GM12878 (cell line): ENCODE results near the gene PSAPL1. TPM values are rescaled to one million over a fixed set of nuclear protein-coding genes. Genes with fewer than 3 reads are reported as not detected.

Source experiments
- ATAC-seq: fragments of 200-7000 bp; cut with Tn5 transposase; 3 replicates; pipeline ENCODE4 v1.9.1; 2020; ENCODE audit warnings: mild to moderate bottlenecking, moderate library complexity
- BruUV-seq: library from RNA; stranded (reverse); fragments of 400-500 nt; replicated peaks from 2 replicates; lab custom pipeline; 2021; lab: Mats Ljungman, UMichigan
- CTCF ChIA-PET: fragments of 300-600 bp; sonication (Branson Sonifier 250); formaldehyde crosslinking; extraction: SDS; loops from one replicate; lab custom pipeline; 2021; ENCODE audit warnings: inconsistent platforms; lab: Yijun Ruan, JAX
- POLR2A ChIA-PET: fragments of 350-600 bp; formaldehyde crosslinking; extraction: SDS; loops from one replicate; lab custom pipeline; 2021; ENCODE audit warnings: inconsistent platforms; lab: Charles Lee
- RAD21 ChIA-PET: fragments of 300-600 bp; sonication (Branson Sonifier 250); formaldehyde crosslinking; loops from one replicate; lab custom pipeline; 2023; ENCODE audit warnings: antibody characterized with exemption; ENCODE audit not compliant: unreplicated experiment; lab: Charles Lee
- SMC1A ChIA-PET: fragments of 300-600 bp; sonication (Branson Sonifier 250); formaldehyde crosslinking; loops from one replicate; lab custom pipeline; 2023; ENCODE audit not compliant: unreplicated experiment, uncharacterized antibody; lab: Charles Lee
- DNase-seq: peaks from one replicate; pipeline ENCODE4 v3.0.0-alpha.2; 2011; ENCODE audit warnings: low read depth, low spot score
- FAIRE-seq: peaks from 3 replicates; lab custom pipeline; 2011; peaks lifted over from hg19 to GRCh38; lab: Jason Lieb, UNC
- H2AFZ ChIP-seq: 2 replicates; pipeline ENCODE4 v1.6.0; 2011; ENCODE audit warnings: low read depth, low read length, control low read depth; ENCODE audit not compliant: control insufficient read depth
- H3K27ac ChIP-seq: 2 replicates; pipeline ENCODE4 v1.5.1; 2011; ENCODE audit warnings: control low read depth; ENCODE audit not compliant: control insufficient read depth, insufficient read depth
- H3K27me3 ChIP-seq, 2 experiments: replicated peaks in 1 of 2; 2 replicates each; pipeline versions ENCODE4 v1.6.0 to v1.6.1; 2011; ENCODE audit warnings: low read length in 1 of 2; ENCODE audit not compliant: control insufficient read depth in 2 of 2, insufficient read depth in 2 of 2
- H3K36me3 ChIP-seq, 2 experiments: 2 replicates each; pipeline ENCODE4 v1.5.1; 2011; ENCODE audit warnings: low read length in 1 of 2; ENCODE audit not compliant: control insufficient read depth in 2 of 2, insufficient read depth in 2 of 2
- H3K4me1 ChIP-seq: 2 replicates; pipeline ENCODE4 v1.6.1; 2011; ENCODE audit warnings: mild to moderate bottlenecking, low read length, moderate library complexity, mixed read lengths; ENCODE audit not compliant: control insufficient read depth, insufficient read depth
- H3K4me2 ChIP-seq: 2 replicates; pipeline ENCODE4 v1.6.0; 2011; ENCODE audit warnings: control low read depth; ENCODE audit not compliant: control insufficient read depth, insufficient read depth
- H3K4me3 ChIP-seq: fragments of 200-600 bp; sonication (generic); 2 replicates; pipeline ENCODE4 v1.5.1; 2016
- H3K79me2 ChIP-seq: 2 replicates; pipeline ENCODE4 v1.6.0; 2011; ENCODE audit warnings: low read length; ENCODE audit not compliant: control insufficient read depth, insufficient read depth
- H3K9ac ChIP-seq: 2 replicates; pipeline ENCODE4 v1.8.0; 2011; ENCODE audit warnings: low read length, control low read depth, mixed read lengths; ENCODE audit not compliant: control insufficient read depth, insufficient read depth
- H3K9me3 ChIP-seq: replicated peaks from 3 replicates; pipeline ENCODE4 v1.5.1; 2011; ENCODE audit warnings: mild to moderate bottlenecking, low read length; ENCODE audit not compliant: control insufficient read depth, insufficient read depth
- H4K20me1 ChIP-seq: 2 replicates; pipeline ENCODE4 v1.6.0; 2011; ENCODE audit not compliant: control insufficient read depth, insufficient read depth
- E2F4 ChIP-seq: IDR thresholded peaks from 2 replicates; pipeline ENCODE4 v1.6.1; 2012; ENCODE audit warnings: low read depth, low read length, improper control_type of control experiment
- MTA2 ChIP-seq: fragments of 450-650 bp; IDR thresholded peaks from 2 replicates; pipeline ENCODE4 v1.6.1; 2016; ENCODE audit warnings: low read depth, mild to moderate bottlenecking, moderate library complexity
- WGBS: methylation state at CpG from one replicate; pipeline ENCODE4 v1.1.6; 2016; ENCODE audit warnings: low lambda C conversion rate; ENCODE audit not compliant: insufficient replicate concordance, insufficient coverage; ENCODE audit errors: missing lambda C conversion rate; 5-methylcytosine and 5-hydroxymethylcytosine counted together
- in situ Hi-C: fragments of 300-500 bp; cut with MboI; formaldehyde crosslinking; loops from 9 replicates; pipeline ENCODE4 v1.14.3; 2018; ENCODE audit warnings: mixed read lengths
- intact Hi-C: fragments of 100-400 bp; cut with micrococcal nuclease; formaldehyde crosslinking; loops from one replicate; pipeline ENCODE4 v1.14.2; 2022; ENCODE audit not compliant: unreplicated experiment
- polyA plus RNA-seq, 11 experiments: library from polyadenylated mRNA; depleted of rRNA in 4 of 11; unstranded in 6 of 11; stranded (reverse) in 5 of 11; fragments of >200 nt; fragmentation: Nextera tagmentation in 4 of 11; fragmentation: Illumina TruSeq in 1 of 11; extraction: Ambion mirVana in 4 of 11; extraction: Trizol in 1 of 11; gene quantifications; 1 replicate in 1 of 11; 2 replicates in 10 of 11; pipeline versions ENCODE4 v1.2.1 to v1.2.3, GENCODE V29; 2011 to 2016; ENCODE audit warnings: inconsistent platforms in 2 of 11, missing spikeins in 2 of 11, low read depth in 1 of 11
- total RNA-seq, 4 experiments: library from RNA; depleted of rRNA in 3 of 4; stranded (reverse); fragments of >200 nt in 3 of 4; fragmentation: Illumina TruSeq in 1 of 4; extraction: Trizol in 1 of 4; gene quantifications; 2 replicates each; pipeline versions ENCODE4 v1.2.1 to v1.2.3, GENCODE V29; 2013 to 2021

The PSAPL1 gene
- total and polyA plus RNA-seq, 10 of the 15 experiments (the other 5 are each of a cell fraction or from before 2014, with no cell fraction given), result not detected

- H3K27ac ChIP-seq, result no peak overlapping the region
- H3K4me2 ChIP-seq, result no peak overlapping the region
- RAD21 ChIA-PET, result no interaction called here
- in situ Hi-C loops, result no loop called here
- DNase-seq (no peak), ATAC-seq (no peak), FAIRE-seq (no peak)
- no peaks in the 10 kb centered on the region for H3K36me3 ChIP-seq
- 30% methylated on average over 31 of the region's 32 CpGs for WGBS
- H3K9ac ChIP-seq, result no peak overlapping the region
- TF ChIP-seq MTA2, result no peak
- no peak for TF ChIP-seq E2F4
- no peaks in the 10 kb centered on the region; a peak in 1 of 4 replicates for H3K27me3 ChIP-seq
- BruUV-seq, result no TSS peak
- H3K4me1 ChIP-seq, result no peaks in the 10 kb centered on the region
- CTCF ChIA-PET, result interaction anchor here (0.6 kb wide), 1 partner anchor 1573 kb away, joined by 3 read pairs; no protein-coding TSS in a partner anchor
- POLR2A ChIA-PET, result no interaction called here
- H2AFZ ChIP-seq, result no peak overlapping the region
- H3K4me3 ChIP-seq, result no peak overlapping the region
- H3K9me3 ChIP-seq, result no peaks in the 10 kb centered on the region
- H3K79me2 ChIP-seq, result no peaks in the 10 kb centered on the region
- H4K20me1 ChIP-seq, result no peaks in the 10 kb centered on the region
- SMC1A ChIA-PET, result interaction anchor here (1.5 kb wide), 1 partner anchor 410 kb away, joined by 4 read pairs; no protein-coding TSS in a partner anchor
- intact Hi-C loops, result no loop called here
These were observed 42.0 kb downstream of the PSAPL1 start for GRCh38 chr4:7392438-7393421.
